Stomach (tissue), 9 donors: ENCODE results near the gene DCBLD1. TPM values are rescaled to one million over a fixed set of nuclear protein-coding genes. Genes with fewer than 3 reads are reported as not detected.

Experiments
- DNase-seq, 2 donors: peaks; one replicate each; pipeline versions ENCODE4 v3.0.0 to v3.0.0-alpha.2; 2013 to 2019
- H3K27ac ChIP-seq, 5 donors: fragments of 200-600 bp in 4 of 5; sonication (generic) in 4 of 5; one replicate each; pipeline ENCODE4 v1.5.1; 2013 to 2019; ENCODE audit warnings: mild to moderate bottlenecking in 1 of 5, moderate library complexity in 1 of 5
- H3K27me3 ChIP-seq, 3 donors: fragments of 200-600 bp; sonication (generic); one replicate each; pipeline ENCODE4 v1.5.1; 2017 to 2019; ENCODE audit warnings: mixed run types in 1 of 3
- H3K36me3 ChIP-seq, 4 donors: fragments of 200-600 bp; sonication (generic); 1 replicate in 3 of 4; 2 replicates in 1 of 4; pipeline ENCODE4 v1.5.1; 2016 to 2019
- H3K4me1 ChIP-seq, 4 donors: fragments of 200-600 bp; sonication (generic); one replicate each; pipeline ENCODE4 v1.5.1; 2016 to 2019
- H3K4me3 ChIP-seq, 4 donors: fragments of 200-600 bp; sonication (generic) in 3 of 4; one replicate each; pipeline ENCODE4 v1.5.1; 2016 to 2019; ENCODE audit warnings: mild to moderate bottlenecking in 1 of 4
- H3K9me3 ChIP-seq, 4 donors: fragments of 200-600 bp; sonication (generic); one replicate each; pipeline ENCODE4 v1.5.1; 2016 to 2019
- CTCF ChIP-seq, 7 experiments: fragments of 450-650 bp in 4 of 7; fragments of 200-600 bp in 3 of 7; sonication (generic) in 3 of 7; IDR thresholded peaks; one replicate each; pipeline ENCODE4 v1.5.1; 2016 to 2019; ENCODE audit warnings: antibody characterized with exemption in 7 of 7, control low read depth in 2 of 7, mild to moderate bottlenecking in 1 of 7
- EP300 ChIP-seq: sonication (generic); formaldehyde crosslinking; IDR thresholded peaks from one replicate; pipeline ENCODE4 v1.6.1; 2017; ENCODE audit warnings: antibody characterized with exemption
- POLR2A ChIP-seq, 4 donors: fragments of 450-650 bp; IDR thresholded peaks; one replicate each; pipeline ENCODE4 v1.6.1; 2016; ENCODE audit warnings: antibody characterized with exemption in 4 of 4, control low read depth in 2 of 4, mild to moderate bottlenecking in 1 of 4, moderate library complexity in 1 of 4
- POLR2AphosphoS5 ChIP-seq, 3 donors: sonication (generic); formaldehyde crosslinking; IDR thresholded peaks; one replicate each; pipeline ENCODE4 v1.6.1; 2016; ENCODE audit warnings: antibody characterized with exemption in 3 of 3
- WGBS, 5 donors: extraction: QIAGEN DNeasy Blood & Tissue Kit in 3 of 5; methylation state at CpG; one replicate each; pipeline versions ENCODE4 v1.1.5 to v1.1.7; 2013 to 2018; 5-methylcytosine and 5-hydroxymethylcytosine counted together
- intact Hi-C: fragments of 100-400 bp; cut with DNase I; formaldehyde crosslinking; loops from one replicate; pipeline ENCODE4 v1.15.1; 2023; ENCODE audit warnings: low total_unique reads
- polyA plus RNA-seq, 3 donors: library from polyadenylated mRNA; stranded (reverse); fragments of 200-250 nt; gene quantifications; one replicate each; pipeline ENCODE4 v1.2.3, GENCODE V29; 2013
- total RNA-seq, 5 donors: library from RNA; depleted of rRNA; stranded (reverse); fragments of >200 nt; gene quantifications; one replicate each; pipeline versions ENCODE4 v1.1.0 to v1.2.3, GENCODE V29; 2014 to 2016
- donor health status: healthy with polysubstance abuse.
- donor health status: Bipolar disorder and iron deficiency.
- donor health status: healthy.

Gene DCBLD1
- total and polyA plus RNA-seq, 8 donors, result 3.4 to 28.5 (median 9.1) TPM

DNA sequence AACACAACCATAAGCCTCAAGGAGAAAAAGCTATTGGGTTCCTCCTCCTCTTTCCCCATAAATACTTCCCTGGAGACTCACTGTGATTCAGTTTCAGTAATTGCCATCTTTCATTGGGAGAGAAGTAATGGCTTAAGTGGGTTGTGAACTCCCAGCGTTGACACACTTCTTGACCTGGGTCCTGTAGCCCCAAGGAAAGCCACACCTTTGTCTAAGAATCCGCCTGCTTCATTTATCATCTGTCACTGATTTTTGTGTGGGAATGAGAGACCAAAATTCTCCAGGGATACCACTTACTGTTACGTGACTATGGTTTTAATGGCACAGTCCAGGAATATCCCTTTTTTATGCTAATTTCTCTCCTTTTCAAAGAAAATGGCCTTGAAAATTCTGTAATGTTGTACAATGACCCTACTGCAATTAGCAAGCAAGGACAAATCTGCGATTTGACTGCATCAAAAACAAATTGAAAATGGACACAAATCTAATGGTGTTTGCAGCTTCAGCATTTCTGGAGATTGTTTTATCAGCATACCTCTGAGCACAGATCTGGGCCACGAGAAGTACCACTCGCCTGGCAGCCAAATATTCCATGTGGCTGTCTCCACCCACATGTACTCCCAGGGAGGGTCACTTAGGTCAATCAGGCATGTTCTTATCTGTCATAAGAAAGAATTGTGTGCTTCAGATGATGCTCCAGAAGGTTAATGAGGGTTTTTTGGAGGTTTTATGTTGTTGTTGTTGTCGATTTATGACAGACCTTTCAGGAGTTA, 29.8 kb downstream of the DCBLD1 start:
- no peak for DNase-seq
- no peak for TF ChIP-seq EP300
- Histone ChIP-seq H3K9me3 (no peaks in the 10 kb centered on the region), H3K4me3 (no peak overlapping the region), H3K27me3 (no peaks in the 10 kb centered on the region), H3K4me1 (peaks cover 4 to 19% (median 6%) of the 10 kb centered on the region in 4 donors), H3K36me3 (peaks cover 0 to 7% (median 0%) of the 10 kb centered on the region in 4 donors), H3K27ac (no peak overlapping the region)
- WGBS, 5 donors, result 76 to 85% (median 80%) methylated on average over 7 of the region's 7 CpGs
- intact Hi-C loops, result no loop called here

DNA sequence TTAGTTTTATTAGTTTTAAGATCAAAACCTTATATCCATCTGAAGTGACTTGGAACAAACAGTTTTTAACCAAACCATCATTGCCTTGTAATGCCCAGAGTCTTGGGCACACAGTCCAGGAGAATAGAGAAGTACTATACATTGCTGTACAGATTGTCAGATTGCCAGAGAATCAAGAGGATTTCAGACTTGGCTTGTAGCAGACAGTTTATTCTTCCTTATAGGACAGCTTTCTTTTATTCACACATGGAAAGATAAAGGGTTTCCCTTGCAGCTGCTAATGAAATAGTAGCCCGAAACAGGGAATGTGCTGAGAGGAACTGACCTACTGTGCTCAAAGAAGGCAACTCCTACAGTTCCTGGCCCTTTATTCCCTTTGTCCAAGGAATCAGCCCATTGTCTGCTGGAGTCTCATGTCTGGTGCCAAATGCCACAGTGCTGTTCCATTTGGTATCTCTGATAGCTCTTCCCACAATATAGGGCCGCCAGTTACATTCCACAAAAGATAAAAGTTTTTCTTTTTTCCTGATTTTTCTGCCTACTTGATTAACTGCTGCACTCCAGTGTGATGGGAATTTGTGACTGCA, 30.6 kb downstream of the DCBLD1 start:
- intact Hi-C loops, result no loop called here
- 37 to 89% (median 76%) methylated on average over 2 of the region's 2 CpGs for WGBS, 5 donors
- Histone ChIP-seq H3K9me3 (no peaks in the 10 kb centered on the region), H3K4me3 (no peak overlapping the region), H3K27ac (no peak overlapping the region), H3K36me3 (peaks cover 0 to 7% (median 0%) of the 10 kb centered on the region in 4 donors), H3K27me3 (no peaks in the 10 kb centered on the region), H3K4me1 (peaks cover 0 to 19% (median 5%) of the 10 kb centered on the region in 4 donors)
- TF ChIP-seq POLR2A (IDR thresholded peaks at IDR 0.05) (no peak), CTCF (IDR thresholded peaks at IDR 0.05) (no peak), POLR2AphosphoS5 (IDR thresholded peaks at IDR 0.05) (no peak), EP300 (no peak)
- DNase-seq, result no peak

- H3K9me3 ChIP-seq, result no peaks in the 10 kb centered on the region
- WGBS, 5 donors, result 70 to 82% (median 76%) methylated on average over 7 of the region's 7 CpGs
- DNase-seq, result no peak
- no peaks in the 10 kb centered on the region for H3K27me3 ChIP-seq
- no peak overlapping the region for H3K27ac ChIP-seq
- intact Hi-C loops, result no loop called here
- no peak overlapping the region for H3K4me3 ChIP-seq
- peaks cover 0 to 1% (median 0%) of the 10 kb centered on the region in 4 donors for H3K36me3 ChIP-seq
- TF ChIP-seq EP300, result no peak
- TF ChIP-seq POLR2AphosphoS5 (IDR thresholded peaks at IDR 0.05), result no peak
- no peak for TF ChIP-seq POLR2A (IDR thresholded peaks at IDR 0.05)
- no peak for TF ChIP-seq CTCF (IDR thresholded peaks at IDR 0.05)
- H3K4me1 ChIP-seq, result peaks cover 0 to 19% (median 5%) of the 10 kb centered on the region in 4 donors
Measured at GRCh38 chr6:117513778-117514365, 31.4 kb downstream of the DCBLD1 start.

GRCh38 chr6:117514655-117515054, 32.2 kb downstream of the DCBLD1 start:
- no peak overlapping the region for H3K27ac ChIP-seq
- H3K27me3 ChIP-seq, result no peaks in the 10 kb centered on the region
- WGBS, 5 donors, result 79 to 100% (median 86%) methylated on average over 1 of the region's 1 CpG
- intact Hi-C loops, result no loop called here
- peaks cover 0 to 19% (median 5%) of the 10 kb centered on the region in 4 donors for H3K4me1 ChIP-seq
- H3K36me3 ChIP-seq, result peaks cover 0 to under 1% (median 0%) of the 10 kb centered on the region in 4 donors
- no peaks in the 10 kb centered on the region for H3K9me3 ChIP-seq
- no peak for DNase-seq
- no peak for TF ChIP-seq POLR2A (IDR thresholded peaks at IDR 0.05)
- TF ChIP-seq EP300, result no peak
- no peak for TF ChIP-seq CTCF (IDR thresholded peaks at IDR 0.05)
- TF ChIP-seq POLR2AphosphoS5 (IDR thresholded peaks at IDR 0.05), result no peak
- H3K4me3 ChIP-seq, result no peak overlapping the region
